ENCODE results near the gene FSCN2. TPM values are rescaled to one million over a fixed set of nuclear protein-coding genes. Genes with fewer than 3 reads are reported as not detected.

FSCN2 gene
- total RNA-seq, 2 donors from 2014 or later: 1.0 to 1.8 TPM

DNA sequence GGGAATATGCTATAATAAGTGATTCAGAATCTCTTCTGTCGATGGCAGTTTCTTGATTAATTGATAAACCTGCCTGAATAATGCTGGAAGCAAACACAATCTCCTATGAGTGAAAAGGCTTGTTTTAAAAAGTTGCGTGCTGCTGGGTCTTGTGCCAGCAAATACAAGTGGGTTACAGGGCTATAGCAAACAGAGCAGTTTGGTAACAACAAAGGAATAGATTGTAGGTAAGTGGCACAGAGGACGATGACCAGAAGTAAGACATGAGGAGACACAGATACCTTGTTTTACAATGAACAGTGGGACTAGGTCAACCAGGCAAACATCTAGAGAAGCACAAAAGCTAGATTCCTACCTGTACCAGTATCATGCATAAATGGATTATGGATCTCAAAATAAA lies 47.7 kb downstream of the FSCN2 start:
- no peaks in the 10 kb centered on the region for H3K9me3 Mint-ChIP-seq
- Histone ChIP-seq H3K27me3 (ENCODE audit: control insufficient read depth, insufficient read depth, low read length, poor library complexity, severe bottlenecking) (no peaks in the 10 kb centered on the region), H3K4me3 (ENCODE audit: low read length) (no peak overlapping the region), H3K9me3 (ENCODE audit: control insufficient read depth, low read length) (no peaks in the 10 kb centered on the region), H3K4me1 (ENCODE audit: control insufficient read depth, insufficient read depth, low read length) (no peaks in the 10 kb centered on the region), H3K36me3 (ENCODE audit: control insufficient read depth, insufficient read depth, low read length) (peaks cover 74% of the 10 kb centered on the region), H3K27ac (ENCODE audit: low read depth, low read length) (no peak overlapping the region), H3K9ac (ENCODE audit: extremely low read depth, low read length, poor library complexity, severe bottlenecking) (no peak overlapping the region)
- no peak for TF ChIP-seq CTCF (conservative IDR thresholded peaks at IDR 0.05)
- 97 to 100% methylated on average over 2 to 3 of the region's 3 CpGs for WGBS, 2 experiments (ENCODE audit: insufficient coverage in 1 of 2, insufficient read length in 1 of 2)
- no peak overlapping the region for H3K4me3 Mint-ChIP-seq
- no peak overlapping the region for H3K27ac Mint-ChIP-seq
- H3K27me3 Mint-ChIP-seq (ENCODE audit: insufficient read depth): no peaks in the 10 kb centered on the region
- H3K36me3 Mint-ChIP-seq (ENCODE audit: low read depth): peaks cover 74% of the 10 kb centered on the region
- DNase-seq: no peak
- peaks cover 14% of the 10 kb centered on the region for H3K4me1 Mint-ChIP-seq

GRCh38 chr17:81576621-81577277 lies 48.6 kb downstream of the FSCN2 start:
- no peak for TF ChIP-seq CTCF (conservative IDR thresholded peaks at IDR 0.05)
- H3K36me3 ChIP-seq (ENCODE audit: control insufficient read depth, insufficient read depth, low read length): peaks cover 69% of the 10 kb centered on the region
- Mint-ChIP-seq H3K27me3 (ENCODE audit: insufficient read depth) (no peaks in the 10 kb centered on the region), H3K4me3 (no peak overlapping the region), H3K27ac (peak overlapping the region; percentile 82), H3K36me3 (ENCODE audit: low read depth) (peaks cover 74% of the 10 kb centered on the region), H3K9me3 (no peaks in the 10 kb centered on the region), H3K4me1 (peaks cover 14% of the 10 kb centered on the region)
- WGBS, 2 experiments (ENCODE audit: insufficient coverage in 1 of 2, insufficient read length in 1 of 2): 88 to 96% methylated on average over 10 to 17 of the region's 17 CpGs
- no peak overlapping the region for H3K4me3 ChIP-seq (ENCODE audit: low read length)
- no peaks in the 10 kb centered on the region for H3K27me3 ChIP-seq (ENCODE audit: control insufficient read depth, insufficient read depth, low read length, poor library complexity, severe bottlenecking)
- no peaks in the 10 kb centered on the region for H3K4me1 ChIP-seq (ENCODE audit: control insufficient read depth, insufficient read depth, low read length)
- no peak overlapping the region for H3K9ac ChIP-seq (ENCODE audit: extremely low read depth, low read length, poor library complexity, severe bottlenecking)
- no peak for DNase-seq
- H3K9me3 ChIP-seq (ENCODE audit: control insufficient read depth, low read length): no peaks in the 10 kb centered on the region
- peak overlapping the region; percentile 21 for H3K27ac ChIP-seq (ENCODE audit: low read depth, low read length)

- no peak for DNase-seq
- Mint-ChIP-seq H3K9me3 (no peaks in the 10 kb centered on the region), H3K4me3 (no peak overlapping the region), H3K27me3 (ENCODE audit: insufficient read depth) (no peaks in the 10 kb centered on the region), H3K36me3 (ENCODE audit: low read depth) (peaks cover 77% of the 10 kb centered on the region), H3K27ac (peak overlapping the region; percentile 82), H3K4me1 (peaks cover 14% of the 10 kb centered on the region)
- Histone ChIP-seq H3K4me3 (ENCODE audit: low read length) (no peak overlapping the region), H3K36me3 (ENCODE audit: control insufficient read depth, insufficient read depth, low read length) (peaks cover 73% of the 10 kb centered on the region), H3K27ac (ENCODE audit: low read depth, low read length) (peak overlapping the region; percentile 21), H3K27me3 (ENCODE audit: control insufficient read depth, insufficient read depth, low read length, poor library complexity, severe bottlenecking) (no peaks in the 10 kb centered on the region), H3K4me1 (ENCODE audit: control insufficient read depth, insufficient read depth, low read length) (no peaks in the 10 kb centered on the region), H3K9me3 (ENCODE audit: control insufficient read depth, low read length) (no peaks in the 10 kb centered on the region), H3K9ac (ENCODE audit: extremely low read depth, low read length, poor library complexity, severe bottlenecking) (no peak overlapping the region)
- TF ChIP-seq CTCF (conservative IDR thresholded peaks at IDR 0.05): no peak
- WGBS, 2 experiments (ENCODE audit: insufficient coverage in 1 of 2, insufficient read length in 1 of 2): 94 to 99% methylated on average over 10 to 11 of the region's 11 CpGs
These were observed 49.3 kb downstream of the FSCN2 start for GRCh38 chr17:81577278-81578000.

Data from endodermal cell (in vitro differentiated cells).